GM18868 (cell line): ENCODE data around the gene RASL11A.
"Not testable (repeated sequence)": the region's sequence is repeated elsewhere in the genome, so short reads cannot be mapped to it uniquely, and the experiment has no call there.

Source experiments
- ATAC-seq: cut with Tn5 transposase; IDR thresholded peaks from one replicate; pipeline ENCODE4 v1.9.1; 2021; ENCODE audit warnings: mild to moderate bottlenecking, moderate library complexity; ENCODE audit not compliant: unreplicated experiment

RASL11A gene

GRCh38 chr13:27296496-27296895 is 25.9 kb downstream of the RASL11A start:
- no peak for ATAC-seq

GRCh38 chr13:27298849-27299248 is 28.2 kb downstream of the RASL11A start:
- no peak for ATAC-seq

GRCh38 chr13:27300406-27300805 is 29.8 kb downstream of the RASL11A start:
- ATAC-seq = not testable (repeated sequence)

- ATAC-seq = no peak
Measured at GRCh38 chr13:27300941-27301586, 30.4 kb downstream of the RASL11A start.

GRCh38 chr13:27302643-27303262 is 32.1 kb downstream of the RASL11A start:
- no peak for ATAC-seq

GRCh38 chr13:27304099-27304498 is 33.5 kb downstream of the RASL11A start:
- no peak for ATAC-seq

- ATAC-seq = no peak
Measured at GRCh38 chr13:27304611-27305010, 34.0 kb downstream of the RASL11A start.

- no peak for ATAC-seq
Measured at GRCh38 chr13:27306364-27306763, 35.7 kb downstream of the RASL11A start.

GRCh38 chr13:27308941-27309340 is 38.3 kb downstream of the RASL11A start:
- no peak for ATAC-seq

GRCh38 chr13:27309401-27309958 is 38.9 kb downstream of the RASL11A start:
- ATAC-seq = no peak

GRCh38 chr13:27309967-27310598 is 39.5 kb downstream of the RASL11A start:
- no peak for ATAC-seq

- no peak for ATAC-seq
Measured at GRCh38 chr13:27310946-27311345, 40.3 kb downstream of the RASL11A start.

GRCh38 chr13:27311518-27312210 is 41.0 kb downstream of the RASL11A start:
- no peak for ATAC-seq

GRCh38 chr13:27313770-27314169 is 43.1 kb downstream of the RASL11A start:
- no peak for ATAC-seq

- ATAC-seq = no peak
Measured at GRCh38 chr13:27319404-27319803, 48.8 kb downstream of the RASL11A start.

GRCh38 chr13:27321468-27322431 is 51.1 kb downstream of the RASL11A start:
- ATAC-seq = no peak

- ATAC-seq = not testable (repeated sequence)
Measured at GRCh38 chr13:27322443-27322842, 51.8 kb downstream of the RASL11A start.
